IMR-90 (cell line): ENCODE results near the gene HSD17B14. TPM values are rescaled to one million over a fixed set of nuclear protein-coding genes. Genes with fewer than 3 reads are reported as not detected.

ENCODE experiments used
- ATAC-seq: fragments of 200-7000 bp; cut with Tn5 transposase; 2 replicates; pipeline ENCODE4 v1.9.1; 2020; ENCODE audit warnings: low read depth, mild to moderate bottlenecking, moderate library complexity
- BruUV-seq: library from RNA; stranded (reverse); fragments of 400-500 nt; replicated peaks from 2 replicates; lab custom pipeline; 2021; lab: Mats Ljungman, UMichigan
- CTCF ChIA-PET: fragments of 300-600 bp; formaldehyde crosslinking; extraction: SDS; loops from one replicate; lab custom pipeline; 2021; ENCODE audit warnings: antibody characterized with exemption; lab: Yijun Ruan, JAX
- POLR2A ChIA-PET: fragments of 300-600 bp; sonication (Branson Sonifier 250); formaldehyde crosslinking; loops from one replicate; lab custom pipeline; 2022; ENCODE audit warnings: antibody characterized with exemption; ENCODE audit not compliant: unreplicated experiment; lab: Charles Lee
- DNase-seq: peaks from one replicate; pipeline ENCODE4 v3.0.0; 2013
- H2AFZ ChIP-seq: replicated peaks from 2 replicates; pipeline ENCODE3; 2013; ENCODE audit warnings: low read length, mild to moderate bottlenecking; ENCODE audit not compliant: poor library complexity
- H2AK5ac ChIP-seq: 2 replicates; pipeline ENCODE4 v1.6.1; 2013; ENCODE audit warnings: low read depth, low read length, inconsistent platforms
- H2AK9ac ChIP-seq: replicated peaks from 2 replicates; pipeline ENCODE3; 2013; ENCODE audit warnings: mild to moderate bottlenecking, low read depth, low read length, moderate library complexity; ENCODE audit not compliant: poor library complexity
- H2BK120ac ChIP-seq: 2 replicates; pipeline ENCODE4 v1.6.1; 2013; ENCODE audit warnings: low read depth, low read length, inconsistent platforms
- H2BK15ac ChIP-seq: 3 replicates; pipeline ENCODE4 v1.6.1; 2013; ENCODE audit warnings: low read depth, low read length, inconsistent platforms
- H2BK20ac ChIP-seq: 2 replicates; pipeline ENCODE4 v1.6.1; 2013; ENCODE audit warnings: low read depth, mild to moderate bottlenecking, inconsistent platforms, low read length, moderate library complexity
- H2BK5ac ChIP-seq: 2 replicates; pipeline ENCODE4 v1.6.1; 2013; ENCODE audit warnings: mild to moderate bottlenecking, low read depth, low read length, inconsistent platforms; ENCODE audit not compliant: poor library complexity, severe bottlenecking
- H3K14ac ChIP-seq: replicated peaks from 2 replicates; pipeline ENCODE4 v1.6.1; 2013; ENCODE audit warnings: low read depth, low read length, inconsistent platforms
- H3K18ac ChIP-seq: 2 replicates; pipeline ENCODE4 v1.6.1; 2013; ENCODE audit warnings: low read depth, low read length, control low read depth
- H3K23ac ChIP-seq: 2 replicates; pipeline ENCODE4 v1.6.1; 2013; ENCODE audit warnings: low read depth, low read length, inconsistent platforms
- H3K27ac ChIP-seq: 2 replicates; pipeline ENCODE4 v1.5.1; 2013; ENCODE audit warnings: mild to moderate bottlenecking, control low read depth, low read length; ENCODE audit not compliant: insufficient read depth
- H3K27me3 ChIP-seq: 2 replicates; pipeline ENCODE4 v1.6.1; 2013; ENCODE audit warnings: low read length; ENCODE audit not compliant: control insufficient read depth, insufficient read depth
- H3K36me3 ChIP-seq: 2 replicates; pipeline ENCODE4 v1.6.1; 2013; ENCODE audit warnings: low read length, mixed read lengths; ENCODE audit not compliant: control insufficient read depth, insufficient read depth
- H3K4ac ChIP-seq: 2 replicates; pipeline ENCODE4 v1.6.1; 2013; ENCODE audit warnings: low read depth, low read length, inconsistent platforms
- H3K4me1 ChIP-seq: 2 replicates; pipeline ENCODE4 v1.6.1; 2013; ENCODE audit warnings: low read length, mixed read lengths; ENCODE audit not compliant: control insufficient read depth, insufficient read depth
- H3K4me2 ChIP-seq: 2 replicates; pipeline ENCODE4 v1.6.1; 2013; ENCODE audit warnings: low read depth, mild to moderate bottlenecking, control low read depth, low read length, moderate library complexity
- H3K4me3 ChIP-seq: 2 replicates; pipeline ENCODE4 v1.5.1; 2013; ENCODE audit warnings: low read depth, mild to moderate bottlenecking, control low read depth, low read length, moderate library complexity; ENCODE audit not compliant: insufficient read depth
- H3K56ac ChIP-seq: 2 replicates; pipeline ENCODE4 v1.6.1; 2013; ENCODE audit warnings: low read length, inconsistent platforms; ENCODE audit not compliant: insufficient read depth; ENCODE audit errors: extremely low read depth
- H3K79me1 ChIP-seq, 2 experiments: 2 replicates each; pipeline ENCODE4 v1.6.1; 2013; ENCODE audit warnings: low read length in 2 of 2, inconsistent platforms in 1 of 2, low read depth in 1 of 2
- H3K9ac ChIP-seq: 2 replicates; pipeline ENCODE4 v1.6.1; 2013; ENCODE audit warnings: low read depth, low read length, control low read depth
- H3K9me1 ChIP-seq: 2 replicates; pipeline ENCODE4 v1.6.1; 2013; ENCODE audit warnings: low read length, inconsistent platforms; ENCODE audit not compliant: insufficient read depth
- H3K9me3 ChIP-seq: 2 replicates; pipeline ENCODE4 v1.6.1; 2013; ENCODE audit warnings: low read length; ENCODE audit not compliant: control insufficient read depth, insufficient read depth
- H4K20me1 ChIP-seq: 2 replicates; pipeline ENCODE4 v1.6.1; 2013; ENCODE audit warnings: low read length, inconsistent platforms; ENCODE audit not compliant: insufficient read depth
- H4K5ac ChIP-seq: 2 replicates; pipeline ENCODE4 v1.6.1; 2013; ENCODE audit warnings: mild to moderate bottlenecking, low read depth, low read length, control low read depth
- H4K8ac ChIP-seq, 2 experiments: 2 replicates each; pipeline ENCODE4 v1.6.1; 2013; ENCODE audit warnings: low read depth in 2 of 2, low read length in 2 of 2, control low read depth in 1 of 2, inconsistent platforms in 1 of 2
- H4K91ac ChIP-seq: 2 replicates; pipeline ENCODE4 v1.6.1; 2013; ENCODE audit warnings: low read depth, low read length, inconsistent platforms; ENCODE audit not compliant: insufficient read depth
- BHLHE40 ChIP-seq: fragments of 150-350 bp; IDR thresholded peaks from 2 replicates; pipeline ENCODE4 v1.6.1; 2016; ENCODE audit warnings: mild to moderate bottlenecking, low read depth, low read length
- CEBPB ChIP-seq: IDR thresholded peaks from 2 replicates; pipeline ENCODE4 v1.6.1; 2012; ENCODE audit warnings: low read depth, low read length, improper control_type of control experiment
- MAFK ChIP-seq: IDR thresholded peaks from 2 replicates; pipeline ENCODE4 v1.6.1; 2012; ENCODE audit warnings: low read depth, low read length, improper control_type of control experiment
- MAZ ChIP-seq: IDR thresholded peaks from 2 replicates; pipeline ENCODE4 v1.6.1; 2012; ENCODE audit warnings: low read depth, mild to moderate bottlenecking, low read length, improper control_type of control experiment, moderate library complexity, borderline replicate concordance
- MXI1 ChIP-seq: IDR thresholded peaks from 2 replicates; pipeline ENCODE4 v1.6.1; 2012; ENCODE audit warnings: low read depth, mild to moderate bottlenecking, low read length, moderate library complexity, borderline replicate concordance
- POLR2A ChIP-seq: IDR thresholded peaks from 2 replicates; pipeline ENCODE4 v1.6.1; 2012; ENCODE audit warnings: mild to moderate bottlenecking, low read depth, low read length
- RAD21 ChIP-seq: IDR thresholded peaks from 2 replicates; pipeline ENCODE4 v1.6.1; 2012; ENCODE audit warnings: low read length, improper control_type of control experiment
- RCOR1 ChIP-seq: IDR thresholded peaks from 2 replicates; pipeline ENCODE4 v1.6.1; 2012; ENCODE audit warnings: mild to moderate bottlenecking, low read length, improper control_type of control experiment; ENCODE audit not compliant: insufficient replicate concordance
- RFX5 ChIP-seq: IDR thresholded peaks from 2 replicates; pipeline ENCODE4 v1.8.0; 2012; ENCODE audit warnings: low read depth, mild to moderate bottlenecking, low read length, moderate library complexity
- SMC3 ChIP-seq: fragments of 150-350 bp; IDR thresholded peaks from 2 replicates; pipeline ENCODE4 v1.6.1; 2016; ENCODE audit warnings: low read depth, mild to moderate bottlenecking, antibody characterized with exemption, low read length, moderate library complexity
- WGBS, 2 experiments: methylation state at CpG; one replicate each; pipeline versions ENCODE4 v1.1.5 to v1.1.7; 2013; ENCODE audit warnings: missing lambda C conversion rate in 2 of 2; ENCODE audit not compliant: insufficient read length in 1 of 2; ENCODE audit errors: extremely low coverage in 2 of 2; 5-methylcytosine and 5-hydroxymethylcytosine counted together
- dilution Hi-C: fragments of 300-500 bp; cut with HindIII; formaldehyde crosslinking; loops from one replicate; pipeline ENCODE4 v1.14.3; 2018; ENCODE audit warnings: low sequenced_read_pairs; ENCODE audit not compliant: unreplicated experiment
- in situ Hi-C: fragments of 300-500 bp; cut with MboI; formaldehyde crosslinking; loops from 3 replicates; pipeline ENCODE4 v1.14.3; 2019; ENCODE audit warnings: low sequenced_read_pairs, inconsistent platforms, mixed read lengths
- intact Hi-C: fragments of 100-400 bp; cut with micrococcal nuclease; formaldehyde crosslinking; loops from 2 replicates; pipeline ENCODE4 v1.10.0; 2022
- polyA plus RNA-seq, 3 experiments: library from polyadenylated mRNA; depleted of rRNA; stranded (reverse); fragments of >200 nt; gene quantifications; 2 replicates each; pipeline ENCODE4 v1.2.3, GENCODE V29; 2012; ENCODE audit warnings: low replicate concordance in 1 of 3
- total RNA-seq: library from RNA; depleted of rRNA; stranded (reverse); fragments of >200 nt; gene quantifications from 2 replicates; pipeline ENCODE4 v1.2.3, GENCODE V29; 2012

Gene HSD17B14
- total and polyA plus RNA-seq, 2 of the 4 experiments (the other 2 are of a cell fraction): 0.54 to 4.5 TPM

- TF ChIP-seq RAD21: no peak
- no peak for TF ChIP-seq MAFK
Observed at GRCh38 chr19:48867123-48867745, 30.9 kb upstream of the HSD17B14 start (continued).

GRCh38 chr19:48866692-48867091, 30.4 kb upstream of the HSD17B14 start:
- Histone ChIP-seq H4K20me1 (no peaks in the 10 kb centered on the region), H3K27me3 (no peaks in the 10 kb centered on the region), H3K56ac (no peak overlapping the region), H2BK120ac (no peak overlapping the region), H4K91ac (no peak overlapping the region), H4K5ac (no peak overlapping the region), H3K4ac (no peak overlapping the region), H2BK15ac (no peak overlapping the region; the same call in 2 of the 3 replicates), H3K23ac (0 out of 2 replicates have a peak overlapping the region, but pooled peaks have one; percentile 60), H2BK5ac (no peak overlapping the region), H3K14ac (0 out of 2 replicates have a peak overlapping the region, but pooled peaks have one; percentile 17), H2AK5ac (no peak overlapping the region), H3K9me1 (peaks cover 9% of the 10 kb centered on the region; the same call in 1 of the 2 replicates), H3K27ac (no peak overlapping the region), H3K9ac (peak overlapping the region; percentile 10; the same call in 1 of the 2 replicates), H3K4me3 (no peak overlapping the region), H3K36me3 (peaks cover 12% of the 10 kb centered on the region), H3K79me1 (peaks cover 12 to 53% of the 10 kb centered on the region in 2 experiments), H2AK9ac (peak overlapping the region; percentile 68), H3K9me3 (no peaks in the 10 kb centered on the region), H3K4me1 (peaks cover 19% of the 10 kb centered on the region), H3K4me2 (peak overlapping the region; percentile 99), H4K8ac (no peak overlapping the region), H2AFZ (no peak overlapping the region), H3K18ac (no peak overlapping the region; the same call in 1 of the 2 replicates), H2BK20ac (no peak overlapping the region)
- no TSS peak for BruUV-seq
- TF ChIP-seq CEBPB: no peak
- TF ChIP-seq SMC3: no peak
- no peak for TF ChIP-seq RFX5
- no peak for TF ChIP-seq POLR2A
- TF ChIP-seq MAZ: no peak
- TF ChIP-seq MXI1: no peak
- TF ChIP-seq BHLHE40: no peak
- TF ChIP-seq RCOR1: no peak
- ChIA-PET CTCF (no interaction called here), POLR2A (interaction anchor here (0.6 kb wide), 1 partner anchor 22 kb away, joined by 3 read pairs; no protein-coding TSS in a partner anchor)
- ATAC-seq (no peak), DNase-seq (no peak)
- dilution Hi-C loops (no loop called here), intact Hi-C loops (no loop called here), in situ Hi-C loops (no loop called here)
- WGBS, 2 experiments: 72% methylated on average over 3 of the region's 6 CpGs; no CpG with 5 or more reads in 1 of the 2 experiments
